Cardiac septum (tissue), 1 donor: ENCODE data around the gene BHLHE40. TPM values are rescaled to one million over a fixed set of nuclear protein-coding genes. Genes with fewer than 3 reads are reported as not detected.

Source experiments
- DNase-seq: peaks from one replicate; pipeline ENCODE4 v3.0.0-alpha.2; 2020; ENCODE audit warnings: low spot score
- intact Hi-C: fragments of 100-400 bp; cut with DNase I; formaldehyde crosslinking; loops from one replicate; pipeline ENCODE4 v1.14.0; 2022
- long read RNA-seq: library from polyadenylated mRNA; unstranded; transcript quantifications from one replicate; pipeline ENCODE4 v2.0.0, GENCODE V29; 2021
- total RNA-seq: library from RNA; stranded (reverse); fragmentation: NEBNext Ultra II Directional; extraction: Animal tissue kit (Norgen Biotek cat#: 25700); gene quantifications from one replicate; pipeline ENCODE4 v1.2.1, GENCODE V29; 2021
- donor health status: DM: no; HTN: no; CAD: no.

BHLHE40 gene
- 71.5 TPM for total RNA-seq
- long read RNA-seq, transcript BHLHE40-201 (5 exons, 3,473 nt): major isoform, 73 of 125 reads
- long read RNA-seq, partial matches to known transcripts: 5 of 125 reads
- long read RNA-seq, other reads (novel, unspliced or antisense): 47 of 125 reads

DNA sequence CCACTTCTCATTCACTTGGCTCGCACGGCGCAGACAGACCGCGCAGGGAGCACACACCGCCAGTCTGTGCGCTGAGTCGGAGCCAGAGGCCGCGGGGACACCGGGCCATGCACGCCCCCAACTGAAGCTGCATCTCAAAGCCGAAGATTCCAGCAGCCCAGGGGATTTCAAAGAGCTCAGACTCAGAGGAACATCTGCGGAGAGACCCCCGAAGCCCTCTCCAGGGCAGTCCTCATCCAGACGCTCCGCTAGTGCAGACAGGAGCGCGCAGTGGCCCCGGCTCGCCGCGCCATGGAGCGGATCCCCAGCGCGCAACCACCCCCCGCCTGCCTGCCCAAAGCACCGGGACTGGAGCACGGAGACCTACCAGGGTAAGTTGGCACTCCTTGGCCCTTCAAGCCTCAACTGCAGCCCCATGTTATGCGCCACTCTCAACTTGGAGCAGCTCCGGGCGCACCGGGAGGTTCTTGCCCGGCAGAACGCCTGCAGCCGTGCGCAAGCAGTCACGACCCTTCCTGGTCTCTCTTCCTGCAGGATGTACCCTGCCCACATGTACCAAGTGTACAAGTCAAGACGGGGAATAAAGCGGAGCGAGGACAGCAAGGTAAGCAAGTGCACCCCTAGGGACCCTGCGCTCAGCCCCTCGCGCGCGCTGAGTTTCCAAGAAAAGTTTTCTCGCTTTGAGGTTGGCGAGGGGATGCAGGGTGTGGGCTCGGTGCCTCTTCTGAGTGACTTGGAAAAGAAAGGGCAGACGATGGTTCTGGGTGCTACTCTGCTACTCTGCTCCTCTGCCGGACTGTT is at the start of gene BHLHE40:
Gene BHLHE40 (plus strand): TSS at position 10 of the 801 bp plus-strand sequence. CDS start 282 bp downstream, at position 292.
- intact Hi-C loops: loop anchor here (1.0 to 2.0 kb wide), 3 partner anchors 47 to 259 kb away; no protein-coding TSS in a partner anchor
- DNase-seq: no peak

GRCh38 chr3:4930501-4930900 is 48.7 kb upstream of the BHLHE40 start:
- no peak for DNase-seq
- intact Hi-C loops: no loop called here

- intact Hi-C loops: no loop called here
- no peak for DNase-seq
Observed at GRCh38 chr3:4934050-4934449, 45.2 kb upstream of the BHLHE40 start.

DNA sequence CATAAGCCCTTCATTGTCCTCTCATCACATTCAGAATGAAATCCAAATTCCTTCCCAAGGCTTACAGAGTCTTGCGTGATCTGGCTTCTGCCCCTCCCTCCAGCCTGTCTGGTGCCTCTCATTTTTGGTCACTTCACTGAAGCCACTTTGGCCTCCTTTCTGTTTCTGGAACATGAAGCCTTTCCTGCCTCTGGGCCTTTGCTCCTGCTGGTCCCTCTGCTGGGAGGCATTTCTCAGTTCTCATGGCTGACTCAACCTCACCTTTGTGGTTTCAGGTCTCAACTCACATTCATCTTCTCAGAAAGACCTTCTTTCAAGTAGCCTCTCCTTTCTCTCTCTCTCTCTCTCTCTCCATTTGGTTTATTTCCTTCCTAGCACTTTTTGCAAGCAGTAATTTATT is 43.9 kb upstream of the BHLHE40 start:
- no peak for DNase-seq
- intact Hi-C loops: no loop called here

DNA sequence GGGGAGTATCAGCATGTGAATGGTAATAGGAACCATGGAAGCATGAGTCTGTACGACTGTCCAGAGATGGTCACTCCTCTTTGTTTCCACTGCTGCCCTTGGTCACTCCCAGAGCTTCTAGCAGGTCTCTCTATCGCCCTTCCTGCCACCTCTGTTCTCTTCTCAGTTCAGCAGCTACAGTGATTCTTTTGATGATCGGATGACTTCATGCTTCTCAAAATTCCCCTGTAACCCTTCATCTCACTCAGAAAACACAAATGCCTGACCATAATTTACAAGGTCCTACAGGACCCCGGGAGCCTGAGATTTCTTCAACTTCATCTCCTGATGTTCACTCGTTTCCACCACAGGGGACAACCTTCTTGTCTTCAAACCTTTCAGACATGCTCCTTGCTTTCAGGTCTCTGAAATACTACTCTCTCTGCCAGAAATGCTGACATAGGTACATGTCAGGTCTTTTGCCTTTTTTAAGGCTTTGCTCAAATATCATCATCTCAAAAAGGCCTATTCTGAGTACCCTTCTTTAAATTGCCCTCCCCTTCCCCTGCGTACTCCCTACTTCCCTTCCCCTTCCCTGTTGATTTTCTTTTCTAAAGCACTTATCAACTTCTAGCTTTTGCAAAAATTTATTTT is 42.1 kb upstream of the BHLHE40 start:
- intact Hi-C loops: no loop called here
- DNase-seq: no peak

- intact Hi-C loops: no loop called here
- no peak for DNase-seq
Observed at GRCh38 chr3:4938281-4938982, 40.8 kb upstream of the BHLHE40 start.

- intact Hi-C loops: no loop called here
- no peak for DNase-seq
Observed at GRCh38 chr3:4939276-4939675, 40.0 kb upstream of the BHLHE40 start.

GRCh38 chr3:4940985-4941384 is 38.3 kb upstream of the BHLHE40 start:
- intact Hi-C loops: no loop called here
- DNase-seq: no peak

- intact Hi-C loops: no loop called here
- no peak for DNase-seq
Observed at GRCh38 chr3:4943549-4943948, 35.7 kb upstream of the BHLHE40 start.

GRCh38 chr3:4945324-4945723 is 33.9 kb upstream of the BHLHE40 start:
- no peak for DNase-seq
- intact Hi-C loops: no loop called here

DNA sequence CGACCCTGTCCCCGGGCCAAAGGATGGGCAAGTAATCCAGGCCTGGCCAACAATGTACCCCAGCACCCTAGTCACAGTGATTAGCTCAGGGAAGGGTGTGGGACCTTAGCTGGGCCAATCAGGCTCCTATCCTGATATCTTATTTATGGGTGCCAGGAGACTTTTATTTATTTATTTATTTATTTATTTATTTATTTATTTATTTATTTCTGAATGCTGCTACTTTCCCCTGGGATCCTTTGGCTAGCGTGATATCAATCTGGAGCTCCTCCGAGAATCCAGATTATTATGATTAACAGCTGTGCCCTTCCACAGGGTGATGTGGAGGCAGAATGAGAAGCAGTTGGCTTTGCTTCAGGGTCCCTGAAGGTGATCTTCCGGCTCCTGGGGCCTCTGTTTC is 32.2 kb upstream of the BHLHE40 start:
- no peak for DNase-seq
- intact Hi-C loops: no loop called here

DNA sequence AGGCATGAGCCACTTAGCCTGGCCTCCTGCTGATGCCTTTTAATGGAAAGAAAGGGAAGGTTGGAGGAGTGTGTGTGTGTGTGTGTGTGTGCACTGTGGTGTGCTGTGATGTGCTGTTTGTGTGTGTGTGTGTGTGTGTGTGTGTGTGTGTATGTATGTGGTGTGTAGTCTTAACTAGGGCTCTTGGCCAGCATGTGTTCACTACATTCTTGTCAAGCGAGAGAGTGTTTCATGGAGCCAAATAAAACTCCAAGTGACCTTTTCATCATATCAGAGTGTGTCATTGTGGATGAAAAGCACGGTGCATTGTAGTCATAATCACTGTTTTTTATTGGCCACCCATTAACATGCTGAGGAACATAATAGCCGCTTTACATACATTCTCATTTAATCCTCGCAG is 30.8 kb upstream of the BHLHE40 start:
- no peak for DNase-seq
- intact Hi-C loops: no loop called here

DNA sequence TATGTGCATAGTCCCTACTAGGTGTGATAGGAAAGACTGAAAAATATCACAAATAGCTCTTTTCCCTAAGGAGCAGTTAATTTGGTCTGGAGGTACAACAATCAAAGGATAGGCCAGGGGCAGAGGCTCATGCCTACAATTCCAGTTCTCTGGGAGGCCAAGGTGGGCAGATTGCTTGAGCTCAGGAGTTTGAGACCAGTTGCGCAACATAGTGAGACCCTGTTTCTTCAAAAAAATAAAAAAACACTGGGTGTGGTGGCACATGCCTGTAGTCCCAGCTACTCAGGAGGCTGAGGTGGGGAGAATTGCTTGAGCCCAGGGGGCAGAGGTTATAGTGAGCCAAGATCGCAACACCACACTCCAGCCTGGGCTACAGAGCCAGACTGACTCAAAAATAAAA is 30.2 kb upstream of the BHLHE40 start:
- intact Hi-C loops: no loop called here
- DNase-seq: no peak

DNA sequence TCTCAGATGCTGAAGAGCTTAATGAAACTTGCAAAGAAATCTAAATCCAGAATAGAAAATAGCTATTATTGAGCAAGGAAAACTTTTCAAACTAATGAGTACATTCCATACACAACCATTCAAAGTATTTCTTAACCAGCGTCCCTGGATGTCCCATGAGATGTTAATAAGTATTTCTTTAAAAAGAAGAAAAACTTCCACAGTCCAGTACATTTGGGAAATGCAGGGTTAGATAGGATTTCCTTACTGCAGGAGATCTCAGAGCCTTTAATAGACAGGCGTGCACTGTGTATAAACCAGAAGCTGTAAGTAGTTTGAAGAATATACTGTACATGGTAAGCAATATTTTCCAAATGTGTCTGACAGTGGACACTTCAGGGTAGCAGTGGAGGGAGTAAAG is 29.6 kb upstream of the BHLHE40 start:
- no peak for DNase-seq
- intact Hi-C loops: no loop called here

DNA sequence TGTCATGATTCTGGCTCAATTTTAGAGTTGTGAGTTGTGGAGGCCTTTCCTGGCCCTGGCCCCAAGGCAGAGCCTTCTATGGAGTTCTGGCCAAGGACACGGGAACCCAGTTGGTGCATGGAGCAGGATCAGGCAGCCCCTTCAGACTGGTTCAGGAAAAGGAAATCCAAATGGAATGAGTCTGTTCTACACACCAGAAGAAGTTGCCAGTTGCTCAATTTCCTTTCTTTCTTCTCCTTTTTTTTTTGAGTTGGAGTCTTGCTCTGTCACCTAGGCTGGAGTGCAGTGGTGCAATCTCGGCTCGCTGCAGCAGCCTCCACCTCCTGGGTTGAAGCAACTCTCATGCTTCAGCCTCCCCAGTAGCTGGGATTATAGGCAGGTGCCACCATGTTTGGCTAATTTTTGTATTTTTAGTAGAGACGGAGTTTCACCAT is 28.9 kb upstream of the BHLHE40 start:
- intact Hi-C loops: no loop called here
- DNase-seq: no peak

DNA sequence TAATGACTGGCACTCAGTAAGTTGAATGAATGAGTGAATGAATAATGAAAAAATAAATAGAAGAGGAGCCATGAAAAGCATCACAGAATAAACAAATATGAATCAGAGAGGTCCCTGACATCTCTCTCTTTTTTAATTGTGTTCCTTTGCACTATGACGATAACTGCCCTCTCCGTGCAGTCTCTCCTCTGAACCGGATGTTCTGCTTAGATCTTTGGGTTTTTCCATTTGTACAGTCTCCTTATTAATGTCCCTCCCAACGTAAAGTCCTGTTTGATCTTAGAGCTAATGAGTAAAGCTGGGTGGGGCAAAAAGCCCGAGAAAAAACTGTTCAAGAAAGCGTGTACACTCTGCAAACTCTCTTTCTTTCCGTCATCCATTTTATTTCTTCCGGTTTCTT is 28.3 kb upstream of the BHLHE40 start:
- intact Hi-C loops: no loop called here
- DNase-seq: no peak

DNA sequence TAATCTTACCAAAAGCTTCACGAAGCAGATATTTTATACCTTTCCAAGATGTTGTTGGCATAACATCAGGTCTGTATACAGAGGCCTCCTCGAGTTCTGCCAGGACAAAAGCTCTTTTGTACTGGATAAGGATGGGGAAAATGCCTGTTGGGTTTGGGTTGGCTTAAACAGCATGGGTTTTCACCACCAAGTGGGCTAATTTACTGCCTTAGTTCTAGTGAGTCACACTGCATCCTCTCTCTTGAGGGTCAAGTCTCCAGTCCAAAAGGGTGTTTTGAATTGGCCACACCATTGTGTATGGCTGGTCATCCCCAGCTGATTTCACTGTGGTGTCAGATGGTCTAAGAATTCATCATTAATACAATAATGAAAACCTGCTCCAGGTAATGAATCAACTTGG is 26.1 kb upstream of the BHLHE40 start:
- DNase-seq: no peak
- intact Hi-C loops: no loop called here

GRCh38 chr3:4954256-4955000 is 24.8 kb upstream of the BHLHE40 start:
- intact Hi-C loops: no loop called here
- DNase-seq: no peak

DNA sequence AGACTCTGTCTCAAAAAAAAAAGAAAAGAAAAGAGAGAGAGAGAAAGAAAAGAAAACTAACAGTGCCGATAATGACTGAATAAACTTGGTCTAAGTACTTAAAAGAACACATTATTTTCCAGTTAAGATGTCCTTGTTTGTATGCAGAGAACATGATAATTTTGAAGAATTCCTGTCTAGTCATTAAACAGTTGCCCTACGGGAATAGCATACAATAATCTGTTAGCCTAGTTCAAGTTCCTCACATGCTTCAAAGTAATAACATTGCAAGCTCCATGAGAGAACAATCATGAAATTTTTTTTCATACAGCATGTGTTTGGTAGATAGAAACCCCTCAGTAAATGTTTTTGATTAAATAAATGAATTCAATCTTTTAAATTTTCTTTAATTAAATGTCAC is 23.1 kb upstream of the BHLHE40 start:
- intact Hi-C loops: no loop called here
- no peak for DNase-seq

DNA sequence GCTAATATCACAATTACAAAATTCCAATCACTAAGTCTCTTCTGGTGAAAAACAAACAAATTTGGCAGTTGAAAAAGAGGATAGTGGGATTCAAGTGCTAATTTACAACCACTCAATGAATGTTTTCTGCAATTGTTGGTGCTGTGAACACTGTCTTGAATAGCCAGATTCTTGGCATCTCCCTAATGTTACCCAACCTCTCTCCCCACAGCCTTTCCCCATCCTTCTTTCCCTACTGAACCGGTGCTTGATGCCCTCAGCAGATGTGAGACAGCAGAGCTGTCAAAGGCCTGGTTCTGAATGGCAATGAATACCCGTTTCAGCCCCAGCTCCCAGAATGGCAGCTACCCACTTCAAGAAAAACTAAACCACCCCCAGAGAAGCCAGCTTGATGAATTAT is 22.5 kb upstream of the BHLHE40 start:
- DNase-seq: no peak
- intact Hi-C loops: no loop called here
